GM21737 (cell line): ENCODE data around the gene MYO1C.
"Not testable (repeated sequence)": the region's sequence is repeated elsewhere in the genome, so short reads cannot be mapped to it uniquely, and the experiment has no call there.

ENCODE experiments used
- ATAC-seq: cut with Tn5 transposase; IDR thresholded peaks from one replicate; pipeline ENCODE4 v1.9.1; 2021; ENCODE audit warnings: mild to moderate bottlenecking, moderate library complexity; ENCODE audit not compliant: unreplicated experiment

MYO1C gene

DNA sequence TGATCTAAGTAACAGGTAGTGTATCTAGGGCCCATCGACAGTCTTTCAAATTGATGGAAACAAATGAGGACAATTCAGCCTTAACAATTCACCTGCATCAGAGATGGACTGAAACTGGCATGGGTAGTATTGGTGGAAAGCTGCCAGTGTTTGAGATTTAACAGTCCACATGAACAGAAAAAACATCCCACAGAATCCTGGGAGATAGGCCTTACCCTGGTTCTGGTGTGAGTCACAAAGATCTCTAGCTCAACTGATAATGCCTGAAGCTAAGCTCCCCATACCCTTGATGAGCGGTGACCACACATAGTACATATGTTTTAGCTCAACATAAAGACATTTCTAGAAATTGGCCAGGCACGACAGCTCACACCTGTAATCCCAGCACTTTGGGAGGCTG lies 58.3 kb downstream of the MYO1C start:
- ATAC-seq = no peak

DNA sequence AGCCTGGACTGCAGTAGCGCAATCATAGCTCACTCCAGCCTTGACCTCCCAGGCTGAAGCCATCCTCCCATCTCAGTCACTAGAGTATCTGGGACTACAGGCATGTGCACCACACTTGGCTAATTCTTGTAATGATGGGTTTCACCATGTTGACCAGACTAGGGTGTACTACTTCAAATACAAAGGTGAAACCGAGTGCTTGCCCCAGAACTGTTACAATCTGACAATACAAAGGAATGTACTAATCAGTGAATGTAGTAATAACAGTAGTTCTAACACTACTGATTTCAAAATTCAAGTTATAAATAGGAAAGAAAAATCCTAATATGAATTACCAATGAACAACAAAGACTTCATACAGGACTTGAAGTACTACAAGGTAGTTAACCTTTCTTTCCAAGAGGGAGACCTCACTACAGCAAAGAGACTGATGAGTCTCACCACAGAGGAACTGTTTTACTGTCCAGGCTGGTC lies 60.8 kb downstream of the MYO1C start:
- ATAC-seq = no peak

DNA sequence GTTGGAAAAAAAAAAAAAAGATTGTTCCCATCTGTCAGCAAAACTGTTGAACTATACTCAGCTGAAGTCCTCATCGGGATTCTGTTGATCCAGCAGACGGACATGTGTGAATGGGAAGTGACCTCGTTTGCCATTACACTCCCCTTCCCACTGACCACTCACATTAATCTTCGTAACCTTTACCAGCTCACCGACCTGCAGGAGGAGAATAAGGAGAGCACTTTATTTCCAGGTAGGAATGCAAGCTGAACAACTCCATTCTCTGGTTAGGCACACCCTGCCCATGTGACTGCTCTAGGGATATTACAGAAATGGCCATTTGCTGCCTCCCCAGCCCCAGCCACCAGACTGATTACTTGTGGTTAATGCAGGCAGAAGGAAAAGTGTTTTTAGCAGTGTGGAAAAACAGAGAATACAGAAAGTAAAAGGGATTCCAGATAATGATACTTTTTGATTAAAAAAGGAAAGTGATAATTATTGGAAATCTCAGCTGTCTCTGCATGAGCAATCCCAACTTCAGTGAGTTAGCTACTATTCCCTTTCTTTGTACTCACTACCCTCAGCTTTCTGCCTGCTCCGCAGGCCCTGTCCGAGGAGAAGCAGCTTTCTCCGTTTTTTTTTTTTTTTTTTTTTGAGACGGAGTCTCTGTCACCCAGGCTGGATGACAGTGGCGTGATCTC lies 68.9 kb downstream of the MYO1C start:
- no peak for ATAC-seq

DNA sequence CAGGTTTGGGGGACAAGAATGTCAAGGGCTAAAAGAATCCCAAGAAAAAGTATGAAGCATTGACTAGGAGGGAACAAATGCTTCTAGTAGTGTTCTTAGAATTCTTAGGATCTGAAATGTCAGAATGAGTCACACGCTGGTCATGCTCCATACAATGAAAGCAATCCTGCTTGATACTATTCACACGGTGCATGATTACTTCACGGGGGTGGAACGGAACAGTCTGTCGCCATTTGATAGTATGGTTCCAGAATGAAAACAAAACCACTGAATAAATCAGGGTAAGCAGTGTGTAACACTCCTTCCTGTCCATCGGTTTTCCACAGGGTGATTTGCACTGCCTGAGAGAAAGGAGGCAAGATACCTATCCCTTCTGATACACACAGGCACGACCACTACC lies 69.6 kb downstream of the MYO1C start:
- no peak for ATAC-seq

DNA sequence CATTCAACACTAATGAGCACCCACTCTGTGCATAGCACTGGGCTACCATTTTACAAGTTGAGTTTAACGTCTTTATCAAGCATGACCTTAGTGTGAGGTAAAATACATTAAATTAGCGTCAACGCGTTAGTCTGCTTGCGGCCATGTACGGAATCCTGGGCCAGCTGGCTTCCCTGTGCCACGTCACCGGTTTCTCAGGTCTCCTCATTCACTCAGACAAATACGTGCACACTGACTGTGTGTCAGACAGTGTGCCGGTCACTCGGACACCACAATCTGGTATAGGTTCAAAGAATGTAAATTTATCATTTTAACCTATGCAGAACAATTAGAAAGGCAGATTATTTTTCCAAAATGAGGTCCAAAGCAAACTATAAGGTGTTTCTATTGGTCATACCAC lies 71.0 kb downstream of the MYO1C start:
- ATAC-seq = no peak

DNA sequence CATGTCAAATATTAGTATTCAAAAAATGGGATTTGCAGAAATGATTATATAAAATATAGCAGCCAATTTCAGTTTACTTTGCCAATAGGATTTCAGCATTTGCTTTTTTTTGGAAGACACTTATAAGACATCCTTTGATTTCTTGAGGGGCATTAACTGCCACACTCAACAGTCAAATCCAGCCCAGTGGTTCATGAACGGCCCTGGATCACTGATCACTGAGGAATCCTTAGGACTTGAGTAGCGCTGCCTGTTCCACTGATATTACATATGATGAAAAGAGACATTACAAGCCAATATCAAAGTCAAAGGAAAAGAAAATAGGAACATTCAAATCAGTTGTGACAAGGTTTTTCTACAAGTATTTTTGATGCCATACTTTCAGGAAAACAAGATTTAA lies 71.5 kb downstream of the MYO1C start:
- ATAC-seq = no peak

DNA sequence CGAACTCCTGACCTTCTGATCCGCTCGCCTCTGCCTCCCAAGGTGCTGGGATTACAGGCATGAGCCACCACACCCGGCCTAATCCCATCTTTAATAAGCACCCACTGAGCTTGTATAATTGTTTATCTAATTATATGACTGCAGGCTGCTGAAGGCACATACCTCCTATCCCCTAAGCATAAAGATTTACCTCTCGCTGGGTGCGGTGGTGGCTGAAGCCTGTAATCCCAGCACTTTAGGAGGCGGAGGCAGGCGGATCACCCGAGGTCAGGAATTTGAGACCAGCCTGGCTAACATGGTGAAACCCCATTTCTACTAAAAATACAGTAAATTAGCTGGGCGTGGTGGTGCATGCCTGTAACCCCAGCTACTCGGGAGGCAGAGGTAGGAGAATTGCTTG lies 72.3 kb downstream of the MYO1C start:
- ATAC-seq = no peak

DNA sequence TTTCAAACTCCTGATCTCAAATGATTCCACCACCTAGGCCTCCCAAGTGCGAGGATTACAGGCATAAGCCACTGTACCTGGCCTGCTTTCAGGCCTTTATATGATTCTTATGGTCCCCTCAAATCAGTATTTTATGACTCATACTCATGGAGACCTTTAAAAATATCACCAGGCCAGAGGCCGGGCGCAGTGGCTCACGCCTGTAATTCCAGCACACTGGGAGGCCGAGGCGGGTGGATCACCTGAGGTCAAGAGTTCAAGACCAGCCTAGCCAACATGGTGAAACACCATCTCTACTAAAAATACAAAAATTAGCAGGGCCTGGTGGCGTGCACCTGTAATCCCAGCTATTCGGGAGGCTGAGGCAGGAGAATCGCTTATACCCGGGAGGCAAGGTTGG lies 74.0 kb downstream of the MYO1C start:
- ATAC-seq = not testable (repeated sequence)

- ATAC-seq = no peak
Observed at GRCh38 chr17:1416414-1416813, 76.1 kb downstream of the MYO1C start.

GRCh38 chr17:1414634-1415033 lies 77.9 kb downstream of the MYO1C start:
- ATAC-seq = no peak
